ENCODE data around the gene FAM3D. TPM values are rescaled to one million over a fixed set of nuclear protein-coding genes. Genes with fewer than 3 reads are reported as not detected.

The FAM3D gene
- total and polyA plus RNA-seq, 10 of the 15 experiments (the other 5 are each of a cell fraction or from before 2014, with no cell fraction given), result 0.04 to 0.07 TPM; not detected in 8

- ATAC-seq (peak; percentile 60), DNase-seq (ENCODE audit: low read depth, low spot score) (no peak), FAIRE-seq (peak; percentile 35)
- TF ChIP-seq ZNF24 (IDR thresholded peaks at IDR 0.05) (no peak), RUNX3 (IDR thresholded peaks at IDR 0.05; ENCODE audit: low read length) (peak; percentile 14; the same call in 1 of the 2 replicates)
- Histone ChIP-seq H3K4me1 (ENCODE audit: control insufficient read depth, insufficient read depth, low read length) (peaks cover 5% of the 10 kb centered on the region; the same call in 1 of the 2 replicates), H2AFZ (ENCODE audit: control insufficient read depth, low read depth, low read length) (no peak overlapping the region), H3K9ac (ENCODE audit: control insufficient read depth, insufficient read depth, low read length) (no peak overlapping the region), H3K27me3 (replicated peaks in 1 of 2; ENCODE audit: control insufficient read depth in 2 of 2, insufficient read depth in 2 of 2, low read length in 1 of 2) (no peaks in the 10 kb centered on the region; a peak in 1 of 4 replicates), H3K79me2 (ENCODE audit: control insufficient read depth, insufficient read depth, low read length) (no peaks in the 10 kb centered on the region), H3K36me3 (ENCODE audit: control insufficient read depth in 2 of 2, insufficient read depth in 2 of 2, low read length in 1 of 2) (no peaks in the 10 kb centered on the region), H3K4me2 (ENCODE audit: control insufficient read depth, insufficient read depth) (no peak overlapping the region), H3K9me3 (replicated peaks; ENCODE audit: control insufficient read depth, insufficient read depth, low read length) (no peaks in the 10 kb centered on the region; the same call in 2 of the 3 replicates), H3K27ac (ENCODE audit: control insufficient read depth, insufficient read depth) (no peak overlapping the region), H4K20me1 (ENCODE audit: control insufficient read depth, insufficient read depth) (no peaks in the 10 kb centered on the region), H3K4me3 (no peak overlapping the region)
- ChIA-PET CTCF (interaction anchor here (0.8 to 1.3 kb wide), 3 partner anchors 9 to 23 kb away, joined by 3 to 5 read pairs (median 4); no protein-coding TSS in a partner anchor), RAD21 (ENCODE audit: unreplicated experiment) (no interaction called here), POLR2A (interaction anchor here (0.5 kb wide), 1 partner anchor 46 kb away, joined by 5 read pairs; no protein-coding TSS in a partner anchor), SMC1A (ENCODE audit: uncharacterized antibody, unreplicated experiment) (interaction anchor here (0.9 kb wide), 1 partner anchor 9 kb away, joined by 3 read pairs; no protein-coding TSS in a partner anchor)
- in situ Hi-C loops (cut with MboI), result no loop called here
- WGBS (ENCODE audit: insufficient coverage, insufficient replicate concordance, low lambda C conversion rate, missing lambda C conversion rate), result 87% methylated on average over 1 of the region's 1 CpG
- no TSS peak for BruUV-seq (replicated peaks)
- intact Hi-C loops (cut with micrococcal nuclease; ENCODE audit: unreplicated experiment), result no loop called here
Measured at GRCh38 chr3:58606693-58607092, 59.9 kb downstream of the FAM3D start.

- TF ChIP-seq NR2C2 (IDR thresholded peaks at IDR 0.05; ENCODE audit: borderline replicate concordance, control insufficient read depth, insufficient read length, low read depth), result no peak
- no peak for TF ChIP-seq SREBF2 (IDR thresholded peaks at IDR 0.05; ENCODE audit: low read length)
- TF ChIP-seq ASH2L (IDR thresholded peaks at IDR 0.05; ENCODE audit: borderline replicate concordance, low read depth), result no peak
- no peak for TF ChIP-seq KDM1A (IDR thresholded peaks at IDR 0.05; ENCODE audit: borderline replicate concordance)
- TF ChIP-seq NFXL1 (IDR thresholded peaks at IDR 0.05; ENCODE audit: borderline replicate concordance), result no peak
- ChIA-PET POLR2A (no interaction called here), SMC1A (ENCODE audit: uncharacterized antibody, unreplicated experiment) (no interaction called here), CTCF (no interaction called here), RAD21 (ENCODE audit: unreplicated experiment) (no interaction called here)
- H3K9me3 ChIP-seq (replicated peaks; ENCODE audit: control insufficient read depth, insufficient read depth, low read length), result no peaks in the 10 kb centered on the region; the same call in 2 of the 3 replicates
- intact Hi-C loops (cut with micrococcal nuclease; ENCODE audit: unreplicated experiment), result no loop called here
- H4K20me1 ChIP-seq (ENCODE audit: control insufficient read depth, insufficient read depth), result no peaks in the 10 kb centered on the region
- no peak overlapping the region for H3K4me2 ChIP-seq (ENCODE audit: control insufficient read depth, insufficient read depth)
- H3K4me1 ChIP-seq (ENCODE audit: control insufficient read depth, insufficient read depth, low read length), result no peaks in the 10 kb centered on the region
- no peak overlapping the region for H3K27ac ChIP-seq (ENCODE audit: control insufficient read depth, insufficient read depth)
- no peaks in the 10 kb centered on the region; a peak in 2 of 4 replicates for H3K27me3 ChIP-seq (replicated peaks in 1 of 2; ENCODE audit: control insufficient read depth in 2 of 2, insufficient read depth in 2 of 2, low read length in 1 of 2)
- H3K36me3 ChIP-seq (ENCODE audit: control insufficient read depth in 2 of 2, insufficient read depth in 2 of 2, low read length in 1 of 2), result no peaks in the 10 kb centered on the region
- no peak overlapping the region for H3K4me3 ChIP-seq
- no peak overlapping the region for H2AFZ ChIP-seq (ENCODE audit: control insufficient read depth, low read depth, low read length)
- in situ Hi-C loops (cut with MboI), result no loop called here
- FAIRE-seq (no peak), ATAC-seq (no peak), DNase-seq (ENCODE audit: low read depth, low spot score) (no peak)
- BruUV-seq (replicated peaks), result no TSS peak
- 45% methylated on average over 6 of the region's 6 CpGs for WGBS (ENCODE audit: insufficient coverage, insufficient replicate concordance, low lambda C conversion rate, missing lambda C conversion rate)
- H3K79me2 ChIP-seq (ENCODE audit: control insufficient read depth, insufficient read depth, low read length), result no peaks in the 10 kb centered on the region
- no peak overlapping the region for H3K9ac ChIP-seq (ENCODE audit: control insufficient read depth, insufficient read depth, low read length)
Measured at GRCh38 chr3:58604031-58604430, 62.5 kb downstream of the FAM3D start.
